Mammary epithelial cell (primary cell): Measurements from ENCODE around the gene SCT.

Experiments
- CTCF ChIP-seq, 2 donors: IDR thresholded peaks in 1 of 2; conservative IDR thresholded peaks in 1 of 2; 2 replicates each; pipeline ENCODE4 v1.5.1; 2011 to 2012; ENCODE audit warnings: inconsistent platforms in 2 of 2, low read length in 2 of 2, mild to moderate bottlenecking in 2 of 2, control low read depth in 1 of 2, low read depth in 1 of 2; ENCODE audit not compliant: insufficient read depth in 1 of 2; ENCODE audit errors: extremely low read depth in 1 of 2
- EZH2 ChIP-seq: IDR thresholded peaks from 2 replicates; pipeline ENCODE4 v1.6.1; 2012; ENCODE audit warnings: low read length, inconsistent platforms, borderline replicate concordance

- TF ChIP-seq CTCF (conservative IDR thresholded peaks at IDR 0.05 in 1 of 2, IDR thresholded peaks at IDR 0.05 in 1 of 2; ENCODE audit: extremely low read depth in 1 of 2, insufficient read depth in 1 of 2, low read depth in 1 of 2, low read length in 2 of 2) (no peak), EZH2 (no peak)
Observed at GRCh38 chr11:659532-660085, 32.6 kb upstream of the SCT start.
